Endothelial cell of umbilical vein (primary cell): ENCODE measurements around the gene ZBTB7C. TPM values are rescaled to one million over a fixed set of nuclear protein-coding genes. Genes with fewer than 3 reads are reported as not detected.

Source experiments
- BruUV-seq: library from RNA; stranded (reverse); fragments of 400-500 nt; replicated peaks from 2 replicates; lab custom pipeline; 2021; lab: Mats Ljungman, UMichigan
- CTCF ChIA-PET: fragments of 300-600, 350-600 bp; sonication (Branson Sonifier 250); formaldehyde crosslinking; loops from one replicate; lab custom pipeline; 2021; ENCODE audit warnings: antibody characterized with exemption, inconsistent platforms; lab: Charles Lee
- POLR2A ChIA-PET: fragments of 300-600, 350-600 bp; sonication (Branson Sonifier 250); formaldehyde crosslinking; loops from one replicate; lab custom pipeline; 2021; ENCODE audit warnings: antibody characterized with exemption, inconsistent platforms; lab: Charles Lee
- DNase-seq: peaks from one replicate; pipeline ENCODE4 v3.0.0-alpha.2; 2011; ENCODE audit warnings: low read depth, low spot score
- FAIRE-seq: peaks from 2 replicates; lab custom pipeline; 2011; peaks lifted over from hg19 to GRCh38; lab: Jason Lieb, UNC
- H2AFZ ChIP-seq: 2 replicates; pipeline ENCODE4 v1.6.0; 2012; ENCODE audit warnings: low read depth, low read length, control low read depth, inconsistent platforms
- H3K27ac ChIP-seq: 2 replicates; pipeline ENCODE4 v1.5.1; 2011; ENCODE audit warnings: low read depth, mild to moderate bottlenecking, control low read depth, low read length, moderate library complexity; ENCODE audit not compliant: insufficient read depth
- H3K27me3 ChIP-seq, 2 experiments: 2 replicates each; pipeline versions ENCODE4 v1.6.0 to v1.6.1; 2011; ENCODE audit warnings: low read length in 2 of 2, mixed read lengths in 1 of 2; ENCODE audit not compliant: control insufficient read depth in 2 of 2, insufficient read depth in 2 of 2
- H3K36me3 ChIP-seq, 2 experiments: 2 replicates in 1 of 2; 3 replicates in 1 of 2; pipeline ENCODE4 v1.5.1; 2011; ENCODE audit warnings: low read length in 2 of 2, mild to moderate bottlenecking in 1 of 2, moderate library complexity in 1 of 2; ENCODE audit not compliant: control insufficient read depth in 2 of 2, insufficient read depth in 2 of 2; ENCODE audit errors: extremely low read depth in 1 of 2
- H3K4me1 ChIP-seq: 3 replicates; pipeline ENCODE4 v1.5.1; 2011; ENCODE audit warnings: mild to moderate bottlenecking, low read length; ENCODE audit not compliant: control insufficient read depth, insufficient read depth; ENCODE audit errors: extremely low read depth
- H3K4me2 ChIP-seq: 2 replicates; pipeline ENCODE4 v1.6.1; 2011; ENCODE audit warnings: low read length, control low read depth, mixed read lengths; ENCODE audit not compliant: insufficient read depth
- H3K4me3 ChIP-seq, 3 experiments: fragments of 200-600 bp in 1 of 3; sonication (generic), shearing (Covaris generic) in 1 of 3; replicated peaks in 1 of 3; 2 replicates each; pipeline ENCODE4 v1.5.1; 2011 to 2016; ENCODE audit warnings: control low read depth in 3 of 3, low read length in 3 of 3, mild to moderate bottlenecking in 2 of 3, inconsistent platforms in 1 of 3, low read depth in 1 of 3, moderate library complexity in 1 of 3; ENCODE audit not compliant: insufficient read depth in 1 of 3
- H3K79me2 ChIP-seq: 2 replicates; pipeline ENCODE4 v1.6.0; 2012; ENCODE audit warnings: low read length, inconsistent platforms; ENCODE audit not compliant: control insufficient read depth, insufficient read depth
- H3K9ac ChIP-seq: replicated peaks from 2 replicates; pipeline ENCODE3; 2011; ENCODE audit warnings: low read length, control low read depth; ENCODE audit not compliant: insufficient read depth; ENCODE audit errors: extremely low read depth
- H3K9me1 ChIP-seq: replicated peaks from 3 replicates; pipeline ENCODE4 v1.6.0; 2011; ENCODE audit warnings: mild to moderate bottlenecking, low read length; ENCODE audit not compliant: control insufficient read depth, insufficient read depth; ENCODE audit errors: extremely low read depth
- H3K9me3 ChIP-seq: replicated peaks from 2 replicates; pipeline ENCODE4 v1.5.1; 2012; ENCODE audit warnings: low read length, inconsistent platforms; ENCODE audit not compliant: control insufficient read depth, insufficient read depth
- H4K20me1 ChIP-seq: replicated peaks from 2 replicates; pipeline ENCODE3; 2011; ENCODE audit warnings: mild to moderate bottlenecking, low read length; ENCODE audit not compliant: control insufficient read depth, insufficient read depth; ENCODE audit errors: extremely low read depth
- CTCF ChIP-seq, 2 donors: IDR thresholded peaks; 1 replicate in 1 of 2; 2 replicates in 1 of 2; pipeline ENCODE4 v1.5.1; 2011; ENCODE audit warnings: low read length in 2 of 2, mild to moderate bottlenecking in 2 of 2, moderate library complexity in 2 of 2, control low read depth in 1 of 2, inconsistent platforms in 1 of 2, low read depth in 1 of 2; ENCODE audit not compliant: insufficient read depth in 1 of 2; ENCODE audit errors: extremely low read depth in 1 of 2
- EZH2 ChIP-seq: IDR thresholded peaks from 2 replicates; pipeline ENCODE4 v1.6.1; 2012; ENCODE audit warnings: borderline replicate concordance, low read depth, mild to moderate bottlenecking, moderate library complexity, low read length, inconsistent platforms; ENCODE audit not compliant: severe bottlenecking
- FOS ChIP-seq: IDR thresholded peaks from 2 replicates; pipeline ENCODE4 v1.6.1; 2011; ENCODE audit warnings: mild to moderate bottlenecking, low read length, moderate library complexity, borderline replicate concordance; ENCODE audit not compliant: insufficient read depth
- GATA2 ChIP-seq: IDR thresholded peaks from 2 replicates; pipeline ENCODE4 v1.7.0; 2011; ENCODE audit warnings: low read depth, mild to moderate bottlenecking, moderate library complexity, mixed read lengths, low read length; ENCODE audit not compliant: insufficient read length, insufficient read depth
- JUN ChIP-seq: IDR thresholded peaks from 2 replicates; pipeline ENCODE4 v1.6.1; 2011; ENCODE audit warnings: borderline replicate concordance, low read depth; ENCODE audit not compliant: insufficient read length, insufficient read depth
- MAX ChIP-seq: IDR thresholded peaks from 2 replicates; pipeline ENCODE4 v1.6.1; 2011; ENCODE audit not compliant: insufficient read depth, insufficient read length
- MYC ChIP-seq: IDR thresholded peaks from one replicate; pipeline ENCODE4 v1.6.1; 2011; ENCODE audit warnings: mild to moderate bottlenecking, low read depth, low read length
- POLR2A ChIP-seq: IDR thresholded peaks from 2 replicates; pipeline ENCODE4 v1.6.1; 2012; ENCODE audit warnings: low read depth, mild to moderate bottlenecking, control low read depth, low read length
- POLR2AphosphoS5 ChIP-seq: IDR thresholded peaks from 2 replicates; pipeline ENCODE4 v1.6.1; 2012; ENCODE audit warnings: low read depth, mild to moderate bottlenecking, control low read depth, low read length, moderate library complexity; ENCODE audit not compliant: insufficient read depth
- dilution Hi-C: fragments of 300-500 bp; cut with MboI; formaldehyde crosslinking; loops from one replicate; pipeline ENCODE4 v1.15.0; 2019; ENCODE audit warnings: low sequenced_read_pairs; ENCODE audit not compliant: extremely low pct_ligation_motif_present
- intact Hi-C: fragments of 100-400 bp; cut with micrococcal nuclease; formaldehyde crosslinking; loops from one replicate; pipeline ENCODE4 v1.10.0; 2022
- polyA plus RNA-seq, 4 experiments: library from polyadenylated mRNA; depleted of rRNA in 3 of 4; stranded (reverse) in 3 of 4; unstranded in 1 of 4; fragments of >200 nt; gene quantifications; 2 replicates each; pipeline versions ENCODE4 v1.2.1 to v1.2.3, GENCODE V29; 2011 to 2012; ENCODE audit warnings: missing spikeins in 1 of 4
- total RNA-seq: library from RNA; stranded (reverse); gene quantifications from 2 replicates; pipeline ENCODE4 v1.2.3, GENCODE V29; 2021

ZBTB7C gene
- total and polyA plus RNA-seq, 2 donors (not counting 3 experiments of a cell fraction or from before 2014, with no cell fraction given) = not detected

DNA sequence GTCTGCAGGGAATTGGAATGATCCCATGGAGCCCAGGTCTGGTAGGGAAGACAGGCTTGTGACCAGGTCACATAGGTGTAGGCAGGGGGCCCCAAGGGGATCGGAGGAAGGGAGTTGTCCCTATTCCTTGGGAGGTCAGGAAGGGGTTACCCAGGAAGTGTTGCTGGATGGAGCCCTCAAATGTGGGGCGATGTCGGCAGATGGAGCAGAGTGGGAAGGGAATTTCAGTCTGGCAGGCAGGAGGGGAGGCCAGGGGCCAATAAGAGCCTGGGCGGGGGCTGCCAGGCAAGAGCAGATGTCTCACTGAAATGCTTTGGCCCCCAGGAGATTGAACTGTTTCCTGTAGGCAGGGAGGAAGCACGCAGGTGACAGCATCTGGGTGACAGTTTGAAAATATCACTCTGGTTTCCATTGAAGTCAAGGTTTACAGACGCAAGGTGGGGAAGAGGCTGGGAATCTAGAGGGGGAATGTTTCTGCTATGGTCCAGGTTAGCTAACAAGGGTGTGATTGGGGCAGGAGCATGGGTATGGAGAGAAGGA is 397.2 kb downstream of the ZBTB7C start:
- H3K4me2 ChIP-seq = no peak overlapping the region
- peaks cover 12% of the 10 kb centered on the region for H3K4me1 ChIP-seq
- no peaks in the 10 kb centered on the region for H3K9me1 ChIP-seq
- no peak for DNase-seq
- no peak overlapping the region for H3K27ac ChIP-seq
- no peak for FAIRE-seq
- H2AFZ ChIP-seq = no peak overlapping the region
- H3K79me2 ChIP-seq = no peaks in the 10 kb centered on the region
- no peak overlapping the region for H3K9ac ChIP-seq
- ChIA-PET POLR2A (no interaction called here), CTCF (interaction anchor here (0.9 to 1.4 kb wide), 2 partner anchors 239 to 433 kb away, joined by 3 to 4 read pairs; no protein-coding TSS in a partner anchor)
- no peaks in the 10 kb centered on the region for H4K20me1 ChIP-seq
- no TSS peak for BruUV-seq
- no peaks in the 10 kb centered on the region for H3K9me3 ChIP-seq
- intact Hi-C loops (no loop called here), dilution Hi-C loops (no loop called here)
- no peak for TF ChIP-seq POLR2AphosphoS5
- no peak for TF ChIP-seq CTCF (IDR thresholded peaks at IDR 0.05; ENCODE audit: extremely low read depth in 1 of 2, insufficient read depth in 1 of 2, low read depth in 1 of 2, low read length in 2 of 2)
- TF ChIP-seq POLR2A = no peak
- no peak for TF ChIP-seq MAX
- TF ChIP-seq GATA2 = no peak
- TF ChIP-seq FOS = no peak
- no peak for TF ChIP-seq MYC
- no peak for TF ChIP-seq JUN
- no peak for TF ChIP-seq EZH2
- no peak overlapping the region for H3K4me3 ChIP-seq
- peaks cover 6 to 32% of the 10 kb centered on the region in 2 experiments for H3K27me3 ChIP-seq
- no peaks in the 10 kb centered on the region for H3K36me3 ChIP-seq
